Trophoblast cell (in vitro differentiated cells and primary cell): ENCODE results near the gene FCRLB.

Experiments
- DNase-seq, 2 donors: peaks; one replicate each; pipeline ENCODE4 v3.0.0-alpha.2; 2016
- H2AFZ ChIP-seq: 2 replicates; pipeline ENCODE4 v1.6.1; 2013; ENCODE audit warnings: low read length, moderate library complexity, mild to moderate bottlenecking; ENCODE audit not compliant: insufficient read depth, poor library complexity
- H2AK5ac ChIP-seq: 2 replicates; pipeline ENCODE4 v1.6.1; 2013; ENCODE audit warnings: mild to moderate bottlenecking, low read length
- H2BK120ac ChIP-seq: 2 replicates; pipeline ENCODE4 v1.6.1; 2013; ENCODE audit warnings: low read length, mild to moderate bottlenecking, moderate library complexity; ENCODE audit not compliant: insufficient read depth, poor library complexity
- H2BK12ac ChIP-seq: 2 replicates; pipeline ENCODE4 v1.6.1; 2013; ENCODE audit warnings: mild to moderate bottlenecking, low read length, moderate library complexity
- H2BK5ac ChIP-seq: 2 replicates; pipeline ENCODE4 v1.6.1; 2013; ENCODE audit warnings: low read length, low read depth, moderate library complexity, mild to moderate bottlenecking; ENCODE audit not compliant: poor library complexity
- H3K14ac ChIP-seq: 2 replicates; pipeline ENCODE4 v1.6.1; 2013; ENCODE audit warnings: mild to moderate bottlenecking, low read length
- H3K18ac ChIP-seq: 2 replicates; pipeline ENCODE4 v1.6.1; 2013; ENCODE audit warnings: mild to moderate bottlenecking, low read length
- H3K23ac ChIP-seq: 2 replicates; pipeline ENCODE4 v1.6.1; 2013; ENCODE audit warnings: low read length
- H3K27ac ChIP-seq: 2 replicates; pipeline ENCODE4 v1.5.1; 2013; ENCODE audit warnings: low read depth, mild to moderate bottlenecking, inconsistent platforms, low read length, moderate library complexity
- H3K27me3 ChIP-seq: 2 replicates; pipeline ENCODE4 v1.6.1; 2013; ENCODE audit warnings: inconsistent platforms, mild to moderate bottlenecking, low read length, moderate library complexity; ENCODE audit not compliant: insufficient read depth
- H3K36me3 ChIP-seq, 2 experiments: 1 replicate in 1 of 2; 2 replicates in 1 of 2; pipeline ENCODE4 v1.6.1; 2013; ENCODE audit warnings: low read length in 2 of 2, mild to moderate bottlenecking in 2 of 2, moderate library complexity in 1 of 2; ENCODE audit not compliant: insufficient read depth in 2 of 2, control insufficient read depth in 1 of 2
- H3K4ac ChIP-seq: 2 replicates; pipeline ENCODE4 v1.6.1; 2013; ENCODE audit warnings: low read depth, mild to moderate bottlenecking, low read length, moderate library complexity
- H3K4me1 ChIP-seq, 2 experiments: 1 replicate in 1 of 2; 2 replicates in 1 of 2; pipeline ENCODE4 v1.6.1; 2013; ENCODE audit warnings: low read length in 2 of 2, mild to moderate bottlenecking in 2 of 2, moderate library complexity in 1 of 2; ENCODE audit not compliant: insufficient read depth in 2 of 2, control insufficient read depth in 1 of 2
- H3K4me2 ChIP-seq: 2 replicates; pipeline ENCODE4 v1.6.1; 2013; ENCODE audit warnings: inconsistent platforms, mild to moderate bottlenecking, low read length, moderate library complexity
- H3K4me3 ChIP-seq: 2 replicates; pipeline ENCODE4 v1.5.1; 2013; ENCODE audit warnings: mild to moderate bottlenecking, low read depth, low read length, inconsistent platforms
- H3K79me1 ChIP-seq: one replicate; pipeline ENCODE4 v1.6.1; 2013; ENCODE audit warnings: low read length
- H3K79me2 ChIP-seq: 2 replicates; pipeline ENCODE4 v1.6.1; 2013; ENCODE audit warnings: low read length, mild to moderate bottlenecking; ENCODE audit not compliant: control insufficient read depth, insufficient read depth, poor library complexity
- H3K9ac ChIP-seq: 2 replicates; pipeline ENCODE4 v1.6.1; 2013; ENCODE audit warnings: mild to moderate bottlenecking, low read length
- H3K9me3 ChIP-seq: 2 replicates; pipeline ENCODE4 v1.6.1; 2013; ENCODE audit warnings: low read depth, mild to moderate bottlenecking, control low read depth, inconsistent platforms, low read length; ENCODE audit not compliant: insufficient read depth
- H4K12ac ChIP-seq: 2 replicates; pipeline ENCODE4 v1.6.1; 2013; ENCODE audit warnings: low read depth, mild to moderate bottlenecking, low read length, moderate library complexity
- H4K8ac ChIP-seq: 2 replicates; pipeline ENCODE4 v1.6.1; 2013; ENCODE audit warnings: low read depth, mild to moderate bottlenecking, low read length, moderate library complexity
- H4K91ac ChIP-seq: one replicate; pipeline ENCODE4 v1.6.1; 2013; ENCODE audit warnings: low read depth, mild to moderate bottlenecking, low read length, moderate library complexity
- WGBS: extraction: QIAGEN DNeasy Blood & Tissue Kit; methylation state at CpG from one replicate; pipeline ENCODE4 v1.1.7; 2013; ENCODE audit warnings: missing lambda C conversion rate; ENCODE audit not compliant: insufficient read length, insufficient coverage; ENCODE audit errors: extremely low coverage; 5-methylcytosine and 5-hydroxymethylcytosine counted together

Gene FCRLB

GRCh38 chr1:161727256-161727924 lies 6.0 kb downstream of the FCRLB start:
- Histone ChIP-seq H3K4me2 (peak overlapping the region; percentile 87), H3K27ac (no peak overlapping the region), H3K4me1 (peaks cover 11 to 16% of the 10 kb centered on the region in 2 experiments), H3K4ac (peak overlapping the region; percentile 94), H4K8ac (peak overlapping the region; percentile 83), H2BK12ac (no peak overlapping the region), H3K14ac (peak overlapping the region; percentile 92), H4K12ac (peak overlapping the region; percentile 75), H3K79me1 (peaks cover 14% of the 10 kb centered on the region), H2BK5ac (peak overlapping the region; percentile 66), H3K9ac (peak overlapping the region; percentile 90), H2BK120ac (peak overlapping the region; percentile 67), H3K4me3 (peak overlapping the region; percentile 83), H3K79me2 (peaks cover 10% of the 10 kb centered on the region), H3K18ac (peak overlapping the region; percentile 31), H3K23ac (no peak overlapping the region), H4K91ac (peak overlapping the region; percentile 96), H3K36me3 (no peaks in the 10 kb centered on the region), H2AK5ac (peak overlapping the region; percentile 55), H3K9me3 (peaks cover 2% of the 10 kb centered on the region), H2AFZ (peak overlapping the region; percentile 57), H3K27me3 (no peaks in the 10 kb centered on the region)
- no peak for DNase-seq
- WGBS = no CpG with 5 or more reads among the region's 38 CpGs

- no peak overlapping the region for H3K14ac ChIP-seq
Measured at GRCh38 chr1:161728376-161729226, 7.3 kb downstream of the FCRLB start.

GRCh38 chr1:161730050-161730564 lies 8.8 kb downstream of the FCRLB start:
- no peak overlapping the region for H3K23ac ChIP-seq

More at GRCh38 chr1:161728376-161729226, 7.3 kb downstream of the FCRLB start:
- Histone ChIP-seq H3K9ac (no peak overlapping the region), H3K4ac (no peak overlapping the region), H2AFZ (no peak overlapping the region), H3K79me1 (peaks cover 14% of the 10 kb centered on the region), H3K9me3 (peaks cover 2% of the 10 kb centered on the region), H4K91ac (no peak overlapping the region), H3K23ac (no peak overlapping the region), H4K8ac (no peak overlapping the region), H3K4me1 (peaks cover 8 to 15% of the 10 kb centered on the region in 2 experiments), H3K27ac (no peak overlapping the region), H3K4me3 (no peak overlapping the region), H2BK12ac (no peak overlapping the region), H2AK5ac (no peak overlapping the region), H3K18ac (no peak overlapping the region), H2BK5ac (no peak overlapping the region), H3K27me3 (no peaks in the 10 kb centered on the region), H4K12ac (no peak overlapping the region), H3K36me3 (no peaks in the 10 kb centered on the region), H3K4me2 (no peak overlapping the region), H3K79me2 (peaks cover 10% of the 10 kb centered on the region), H2BK120ac (no peak overlapping the region)
- no CpG with 5 or more reads among the region's 7 CpGs for WGBS
- DNase-seq = no peak

GRCh38 chr1:161731241-161731640 lies 9.9 kb downstream of the FCRLB start:
- Histone ChIP-seq H3K27me3 (no peaks in the 10 kb centered on the region), H3K14ac (no peak overlapping the region), H3K4me2 (no peak overlapping the region), H2BK5ac (no peak overlapping the region), H2AK5ac (no peak overlapping the region), H3K36me3 (no peaks in the 10 kb centered on the region), H3K4me1 (peaks cover 6 to 8% of the 10 kb centered on the region in 2 experiments), H3K79me1 (peaks cover 12% of the 10 kb centered on the region), H3K79me2 (peaks cover 8% of the 10 kb centered on the region), H3K9ac (no peak overlapping the region), H2BK120ac (no peak overlapping the region), H3K4me3 (no peak overlapping the region), H3K9me3 (no peaks in the 10 kb centered on the region), H4K12ac (no peak overlapping the region), H3K27ac (no peak overlapping the region), H2AFZ (no peak overlapping the region), H4K91ac (no peak overlapping the region), H3K18ac (no peak overlapping the region), H2BK12ac (peak overlapping the region; percentile 8), H4K8ac (no peak overlapping the region), H3K23ac (no peak overlapping the region), H3K4ac (no peak overlapping the region)
- no peak for DNase-seq
- no CpG with 5 or more reads among the region's 6 CpGs for WGBS

More at GRCh38 chr1:161730050-161730564, 8.8 kb downstream of the FCRLB start:
- Histone ChIP-seq H2AFZ (no peak overlapping the region), H3K4me1 (peaks cover 10 to 11% of the 10 kb centered on the region in 2 experiments), H3K18ac (no peak overlapping the region), H3K27ac (no peak overlapping the region), H3K27me3 (no peaks in the 10 kb centered on the region), H3K14ac (no peak overlapping the region), H2BK120ac (no peak overlapping the region), H3K36me3 (no peaks in the 10 kb centered on the region), H3K9ac (no peak overlapping the region), H2BK12ac (no peak overlapping the region), H3K4me3 (no peak overlapping the region), H3K4ac (no peak overlapping the region), H2AK5ac (no peak overlapping the region), H3K9me3 (peaks cover 2% of the 10 kb centered on the region), H4K8ac (no peak overlapping the region), H2BK5ac (no peak overlapping the region), H4K91ac (no peak overlapping the region), H3K4me2 (no peak overlapping the region), H3K79me1 (peaks cover 14% of the 10 kb centered on the region), H4K12ac (no peak overlapping the region), H3K79me2 (peaks cover 10% of the 10 kb centered on the region)
- WGBS = no CpG with 5 or more reads among the region's 6 CpGs
- no peak for DNase-seq
